HepG2 (cell line): ENCODE data around the gene TFF2.

Source experiments
- NFATC3 ChIP-seq: sonication (generic); formaldehyde crosslinking; IDR thresholded peaks from 2 replicates; pipeline ENCODE4 v1.5.1; 2020; ENCODE audit warnings: mild to moderate bottlenecking, missing genetic modification reagents
- ZNF274 ChIP-seq: sonication (generic); formaldehyde crosslinking; IDR thresholded peaks from 2 replicates; pipeline ENCODE4 v1.5.1; 2020; ENCODE audit warnings: mild to moderate bottlenecking, missing genetic modification reagents
- ZNF747 ChIP-seq: sonication (generic); formaldehyde crosslinking; IDR thresholded peaks from 2 replicates; pipeline ENCODE4 v1.8.1; 2023; ENCODE audit warnings: missing genetic modification reagents, mild to moderate bottlenecking, borderline replicate concordance
- ZSCAN29 ChIP-seq: sonication (generic); formaldehyde crosslinking; conservative IDR thresholded peaks from 2 replicates; pipeline ENCODE4 v1.4.0; 2020; ENCODE audit warnings: mild to moderate bottlenecking, missing genetic modification reagents
- TF ChIP-seq, protein P1 (sequence below), 2 experiments: sonication (generic) in 1 of 2; formaldehyde crosslinking in 1 of 2; IDR thresholded peaks; 2 replicates each; pipeline versions ENCODE4 v1.5.1 to v1.6.1; 2011 to 2020; ENCODE audit warnings: borderline replicate concordance in 1 of 2, low read depth in 1 of 2, low read length in 1 of 2, mild to moderate bottlenecking in 1 of 2, missing genetic modification reagents in 1 of 2, moderate library complexity in 1 of 2
- TF ChIP-seq, protein P2 (sequence below): IDR thresholded peaks from 2 replicates; pipeline ENCODE4 v1.6.1; 2016

DNA sequence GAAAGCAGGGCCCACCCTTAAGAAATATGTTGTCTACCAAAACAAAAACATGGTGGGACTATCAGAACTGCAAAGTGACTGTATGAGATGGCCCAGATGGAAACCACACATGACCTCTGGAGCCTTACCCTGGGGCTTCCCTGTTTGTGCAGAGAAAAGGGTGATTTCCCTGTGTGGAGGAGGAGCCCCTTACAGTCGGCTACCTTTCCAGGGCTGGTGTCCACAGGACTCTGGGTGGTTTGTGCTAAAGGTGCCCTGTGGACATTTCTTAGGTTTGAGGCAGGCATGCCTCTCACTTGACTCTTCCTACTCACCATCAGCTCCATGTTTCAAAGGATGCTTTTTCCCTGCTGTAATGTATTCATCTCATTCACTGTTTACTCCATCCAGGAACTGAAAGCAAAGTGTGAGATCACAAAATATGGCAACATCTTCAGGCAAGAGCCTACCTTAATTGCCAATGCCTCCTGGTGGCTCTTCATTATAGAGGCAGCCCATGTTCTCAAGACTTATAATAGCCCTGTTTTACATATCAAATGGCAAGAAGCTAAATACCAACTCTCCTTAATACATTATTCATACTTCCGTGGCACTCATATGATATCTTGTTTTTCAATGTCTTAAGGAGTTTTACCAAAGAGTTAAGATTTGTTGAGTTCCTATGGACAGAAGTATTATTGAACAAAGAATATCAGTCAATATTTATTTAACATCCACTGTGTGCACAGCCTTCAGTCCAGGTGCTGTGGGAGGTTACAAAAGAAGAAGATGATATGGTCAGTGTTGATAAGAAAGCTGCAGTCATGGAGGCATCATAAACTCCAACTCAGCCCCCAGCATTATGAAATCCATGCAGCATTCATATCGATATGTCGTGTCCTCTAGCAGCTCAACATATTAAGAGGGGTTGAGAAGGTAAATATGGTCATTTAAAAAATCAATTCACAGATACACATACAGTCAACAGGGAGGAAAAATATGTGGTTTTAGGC, 20.1 kb downstream of the TFF2 start:
- no peak for TF ChIP-seq ZNF747 (CRISPR knock-in tag)
- TF ChIP-seq, protein P1, sequence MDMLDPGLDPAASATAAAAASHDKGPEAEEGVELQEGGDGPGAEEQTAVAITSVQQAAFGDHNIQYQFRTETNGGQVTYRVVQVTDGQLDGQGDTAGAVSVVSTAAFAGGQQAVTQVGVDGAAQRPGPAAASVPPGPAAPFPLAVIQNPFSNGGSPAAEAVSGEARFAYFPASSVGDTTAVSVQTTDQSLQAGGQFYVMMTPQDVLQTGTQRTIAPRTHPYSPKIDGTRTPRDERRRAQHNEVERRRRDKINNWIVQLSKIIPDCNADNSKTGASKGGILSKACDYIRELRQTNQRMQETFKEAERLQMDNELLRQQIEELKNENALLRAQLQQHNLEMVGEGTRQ (IDR thresholded peaks at IDR 0.05; ENCODE audit: low read depth, low read length): no peak
- TF ChIP-seq, protein P1 (CRISPR knock-in tag; IDR thresholded peaks at IDR 0.05; ENCODE audit: borderline replicate concordance): no peak
- TF ChIP-seq, protein P2, sequence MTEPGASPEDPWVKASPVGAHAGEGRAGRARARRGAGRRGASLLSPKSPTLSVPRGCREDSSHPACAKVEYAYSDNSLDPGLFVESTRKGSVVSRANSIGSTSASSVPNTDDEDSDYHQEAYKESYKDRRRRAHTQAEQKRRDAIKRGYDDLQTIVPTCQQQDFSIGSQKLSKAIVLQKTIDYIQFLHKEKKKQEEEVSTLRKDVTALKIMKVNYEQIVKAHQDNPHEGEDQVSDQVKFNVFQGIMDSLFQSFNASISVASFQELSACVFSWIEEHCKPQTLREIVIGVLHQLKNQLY: no peak
- TF ChIP-seq ZNF274: no peak
- no peak for TF ChIP-seq ZSCAN29 (CRISPR knock-in tag)
- no peak for TF ChIP-seq NFATC3
